Measurements from ENCODE around the gene SH3RF1.
"Not testable (repeated sequence)": the region's sequence is repeated elsewhere in the genome, so short reads cannot be mapped to it uniquely, and the experiment has no call there.

SH3RF1 gene

GRCh38 chr4:169208090-169208455 lies 62.7 kb downstream of the SH3RF1 start:
- FAIRE-seq = no peak
- DNase-seq (ENCODE audit: insufficient read length, low spot score) = no peak
- TF ChIP-seq, protein P1, sequence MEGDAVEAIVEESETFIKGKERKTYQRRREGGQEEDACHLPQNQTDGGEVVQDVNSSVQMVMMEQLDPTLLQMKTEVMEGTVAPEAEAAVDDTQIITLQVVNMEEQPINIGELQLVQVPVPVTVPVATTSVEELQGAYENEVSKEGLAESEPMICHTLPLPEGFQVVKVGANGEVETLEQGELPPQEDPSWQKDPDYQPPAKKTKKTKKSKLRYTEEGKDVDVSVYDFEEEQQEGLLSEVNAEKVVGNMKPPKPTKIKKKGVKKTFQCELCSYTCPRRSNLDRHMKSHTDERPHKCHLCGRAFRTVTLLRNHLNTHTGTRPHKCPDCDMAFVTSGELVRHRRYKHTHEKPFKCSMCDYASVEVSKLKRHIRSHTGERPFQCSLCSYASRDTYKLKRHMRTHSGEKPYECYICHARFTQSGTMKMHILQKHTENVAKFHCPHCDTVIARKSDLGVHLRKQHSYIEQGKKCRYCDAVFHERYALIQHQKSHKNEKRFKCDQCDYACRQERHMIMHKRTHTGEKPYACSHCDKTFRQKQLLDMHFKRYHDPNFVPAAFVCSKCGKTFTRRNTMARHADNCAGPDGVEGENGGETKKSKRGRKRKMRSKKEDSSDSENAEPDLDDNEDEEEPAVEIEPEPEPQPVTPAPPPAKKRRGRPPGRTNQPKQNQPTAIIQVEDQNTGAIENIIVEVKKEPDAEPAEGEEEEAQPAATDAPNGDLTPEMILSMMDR (IDR thresholded peaks at IDR 0.05; ENCODE audit: insufficient read depth, missing control alignments) = no peak

DNA sequence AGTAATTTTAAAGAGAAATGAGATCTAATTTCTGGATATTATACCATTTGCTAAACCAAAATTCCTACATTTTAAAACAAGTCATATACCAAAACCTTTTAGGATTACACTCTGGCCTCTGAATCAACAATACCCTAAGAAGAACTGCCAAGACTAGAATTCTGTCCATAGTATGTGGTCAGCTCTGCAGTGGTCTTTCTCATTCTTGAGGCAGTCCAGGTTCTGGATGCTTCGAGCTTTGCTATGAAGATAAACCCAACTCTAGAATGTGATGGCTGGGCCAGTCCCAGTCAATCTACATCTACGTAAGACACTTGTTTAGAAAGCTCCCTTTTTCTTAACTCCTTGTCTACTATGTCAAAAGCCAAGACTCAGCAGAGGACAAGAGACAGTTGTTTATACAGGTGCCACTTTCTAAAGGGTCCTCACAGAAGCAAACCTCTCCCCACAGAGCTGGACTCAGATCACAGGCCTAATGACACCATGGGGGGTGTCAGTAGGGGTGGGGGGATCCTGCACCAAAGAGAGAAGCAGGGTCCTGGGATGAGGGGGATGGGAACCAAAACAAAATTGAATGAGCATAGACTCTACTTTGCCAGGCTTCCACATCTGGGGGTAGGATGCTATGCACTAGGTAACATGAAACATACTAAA lies 63.2 kb downstream of the SH3RF1 start:
- DNase-seq (ENCODE audit: insufficient read length, low spot score) (no peak), FAIRE-seq (no peak)
- TF ChIP-seq, protein P1 (IDR thresholded peaks at IDR 0.05; ENCODE audit: insufficient read depth, missing control alignments) = no peak

DNA sequence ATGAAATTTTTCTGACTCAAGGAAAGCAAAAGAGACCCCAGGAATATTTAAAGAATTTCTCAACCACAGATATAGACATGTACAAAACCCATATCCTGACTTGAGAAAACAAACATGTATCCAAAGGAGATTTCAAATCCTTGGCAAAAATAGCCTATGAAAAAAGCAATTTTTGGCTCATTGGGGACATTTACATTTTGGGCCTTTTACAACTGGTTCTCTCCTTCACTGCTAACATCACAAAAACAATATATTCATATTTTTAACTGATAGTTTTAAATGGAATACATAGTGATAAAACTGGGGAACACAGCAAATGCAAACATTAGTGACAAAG lies 65.0 kb downstream of the SH3RF1 start:
- DNase-seq (ENCODE audit: insufficient read length, low spot score) = no peak
- TF ChIP-seq, protein P1 (IDR thresholded peaks at IDR 0.05; ENCODE audit: insufficient read depth, missing control alignments) = no peak
- FAIRE-seq = no peak

- FAIRE-seq (no peak), DNase-seq (ENCODE audit: insufficient read length, low spot score) (no peak)
- TF ChIP-seq, protein P1 (IDR thresholded peaks at IDR 0.05; ENCODE audit: insufficient read depth, missing control alignments) = no peak
These were observed 65.5 kb downstream of the SH3RF1 start for GRCh38 chr4:169205075-169205743.

DNA sequence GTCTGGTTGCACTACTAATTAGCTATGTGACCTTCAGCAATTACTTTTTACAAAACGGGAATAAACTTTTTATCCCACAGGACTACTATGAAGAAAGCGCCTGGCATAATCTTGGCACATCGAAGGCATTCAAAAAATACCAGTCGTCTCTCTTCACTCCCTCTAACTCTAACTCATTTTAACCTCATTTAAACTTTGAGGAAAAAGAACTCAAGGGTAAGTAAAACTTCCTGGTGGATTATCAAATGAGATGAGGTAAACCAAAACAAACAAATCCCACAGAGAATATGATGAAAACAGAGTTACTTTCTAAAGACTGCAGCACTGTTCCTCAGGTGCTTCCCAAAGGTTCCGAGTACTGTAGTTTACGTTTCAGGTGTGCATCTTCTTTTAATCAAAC lies 66.9 kb downstream of the SH3RF1 start:
- no peak for FAIRE-seq
- no peak for DNase-seq (ENCODE audit: insufficient read length, low spot score)
- TF ChIP-seq, protein P1 (IDR thresholded peaks at IDR 0.05; ENCODE audit: insufficient read depth, missing control alignments) = no peak

- FAIRE-seq; DNase-seq (ENCODE audit: insufficient read length, low spot score): not testable (repeated sequence)
These were observed 67.5 kb downstream of the SH3RF1 start for GRCh38 chr4:169203278-169203677.

DNA sequence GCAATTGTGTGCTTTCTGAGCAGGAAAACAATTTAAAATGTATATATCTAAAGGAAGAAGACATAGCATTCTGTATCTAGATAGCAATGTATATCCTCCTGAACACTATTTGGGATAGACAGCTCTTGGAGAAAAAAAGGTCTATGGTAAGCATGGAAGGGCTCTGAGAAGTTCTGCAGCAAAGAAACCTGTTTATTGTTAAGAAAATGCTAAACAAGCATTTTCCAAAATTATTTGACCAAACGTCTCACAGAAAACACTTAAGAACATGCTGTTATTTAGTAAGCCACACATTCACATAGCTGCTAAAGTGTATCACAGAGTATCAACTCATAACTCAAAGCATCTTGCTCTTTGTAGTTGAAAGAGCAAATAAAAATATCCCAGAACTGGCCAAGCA lies 67.9 kb downstream of the SH3RF1 start:
- DNase-seq (ENCODE audit: insufficient read length, low spot score) = no peak
- TF ChIP-seq, protein P1 (IDR thresholded peaks at IDR 0.05; ENCODE audit: insufficient read depth, missing control alignments) = no peak
- FAIRE-seq = no peak
